ENCODE data around the gene TLX2.

The TLX2 gene

DNA sequence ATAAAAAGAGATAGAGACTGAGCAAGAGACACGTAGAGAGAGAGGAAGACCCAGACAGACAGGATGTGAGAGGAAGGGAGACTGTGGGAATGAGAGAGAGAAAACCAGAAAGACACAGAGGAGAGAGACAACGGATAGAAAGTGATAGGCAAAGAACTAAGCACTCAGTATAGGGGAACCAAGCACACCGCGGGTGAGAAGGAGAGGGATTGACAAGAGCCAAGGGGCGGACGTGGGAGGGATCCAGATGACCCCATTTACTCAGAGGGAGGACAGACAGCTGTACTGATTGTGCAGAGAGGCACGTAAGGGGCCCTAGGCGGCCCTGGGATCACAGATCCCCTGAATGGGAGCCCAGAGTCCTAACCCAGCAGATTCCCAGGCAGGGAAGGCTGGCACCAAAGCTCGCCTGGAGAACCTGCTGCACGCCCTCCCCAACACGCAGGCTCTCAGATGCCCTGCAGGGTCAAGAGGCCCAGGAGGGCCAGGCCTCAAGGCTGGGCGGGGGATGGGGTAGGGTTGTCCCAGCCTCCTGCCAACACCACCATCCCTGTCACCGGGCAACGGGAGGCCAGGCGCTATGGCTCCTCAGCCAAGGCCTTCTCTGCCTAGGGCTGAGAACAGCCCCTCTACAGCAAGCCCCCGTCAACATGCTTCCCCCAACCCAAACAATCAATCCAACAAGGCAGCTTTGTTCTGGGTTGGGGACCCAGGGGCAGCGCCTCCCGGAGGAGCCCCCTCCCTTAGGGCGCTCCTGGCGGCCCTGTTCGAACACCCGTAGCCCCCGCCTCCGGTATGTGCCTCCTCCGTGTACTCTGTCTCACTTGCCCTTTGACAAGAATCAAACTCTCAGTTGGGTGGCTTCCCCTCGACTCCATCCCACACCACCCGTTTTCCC, 38.9 kb downstream of the TLX2 start (continued):
- TF ChIP-seq, protein P1, sequence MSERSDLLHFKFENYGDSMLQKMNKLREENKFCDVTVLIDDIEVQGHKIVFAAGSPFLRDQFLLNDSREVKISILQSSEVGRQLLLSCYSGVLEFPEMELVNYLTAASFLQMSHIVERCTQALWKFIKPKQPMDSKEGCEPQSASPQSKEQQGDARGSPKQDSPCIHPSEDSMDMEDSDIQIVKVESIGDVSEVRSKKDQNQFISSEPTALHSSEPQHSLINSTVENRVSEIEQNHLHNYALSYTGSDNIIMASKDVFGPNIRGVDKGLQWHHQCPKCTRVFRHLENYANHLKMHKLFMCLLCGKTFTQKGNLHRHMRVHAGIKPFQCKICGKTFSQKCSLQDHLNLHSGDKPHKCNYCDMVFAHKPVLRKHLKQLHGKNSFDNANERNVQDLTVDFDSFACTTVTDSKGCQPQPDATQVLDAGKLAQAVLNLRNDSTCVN (tag by site-specific recombination; optimal IDR thresholded peaks at IDR 0.05) = no peak
- no peak for TF ChIP-seq ZNF391 (tag by site-specific recombination; IDR thresholded peaks at IDR 0.05; ENCODE audit: borderline replicate concordance, low read depth)
- no peak for TF ChIP-seq ZNF133 (tag by site-specific recombination; IDR thresholded peaks at IDR 0.05)
- no peak for TF ChIP-seq ZNF791 (tag by site-specific recombination; IDR thresholded peaks at IDR 0.05)
- no peak for TF ChIP-seq TCF7L2 (IDR thresholded peaks at IDR 0.05; ENCODE audit: borderline replicate concordance, low read depth, low read length)
- no peak for TF ChIP-seq ZNF423 (tag by site-specific recombination; IDR thresholded peaks at IDR 0.05)
- no peak for TF ChIP-seq ZNF571 (tag by site-specific recombination; IDR thresholded peaks at IDR 0.05)
- TF ChIP-seq ZBTB20 (tag by site-specific recombination; IDR thresholded peaks at IDR 0.05) = peak; percentile 35; the same call in 1 of the 2 replicates
- TF ChIP-seq ZXDB (tag by site-specific recombination; IDR thresholded peaks at IDR 0.05) = no peak
- peak; percentile 87 for TF ChIP-seq ZBTB17 (tag by site-specific recombination; IDR thresholded peaks at IDR 0.05)
- TF ChIP-seq OVOL3 (tag by site-specific recombination; IDR thresholded peaks at IDR 0.05) = no peak
- TF ChIP-seq ZNF600 (tag by site-specific recombination; IDR thresholded peaks at IDR 0.05) = no peak
- no peak for TF ChIP-seq ZNF169 (tag by site-specific recombination; IDR thresholded peaks at IDR 0.05)
- TF ChIP-seq ZNF785 (tag by site-specific recombination; IDR thresholded peaks at IDR 0.05) = no peak

DNA sequence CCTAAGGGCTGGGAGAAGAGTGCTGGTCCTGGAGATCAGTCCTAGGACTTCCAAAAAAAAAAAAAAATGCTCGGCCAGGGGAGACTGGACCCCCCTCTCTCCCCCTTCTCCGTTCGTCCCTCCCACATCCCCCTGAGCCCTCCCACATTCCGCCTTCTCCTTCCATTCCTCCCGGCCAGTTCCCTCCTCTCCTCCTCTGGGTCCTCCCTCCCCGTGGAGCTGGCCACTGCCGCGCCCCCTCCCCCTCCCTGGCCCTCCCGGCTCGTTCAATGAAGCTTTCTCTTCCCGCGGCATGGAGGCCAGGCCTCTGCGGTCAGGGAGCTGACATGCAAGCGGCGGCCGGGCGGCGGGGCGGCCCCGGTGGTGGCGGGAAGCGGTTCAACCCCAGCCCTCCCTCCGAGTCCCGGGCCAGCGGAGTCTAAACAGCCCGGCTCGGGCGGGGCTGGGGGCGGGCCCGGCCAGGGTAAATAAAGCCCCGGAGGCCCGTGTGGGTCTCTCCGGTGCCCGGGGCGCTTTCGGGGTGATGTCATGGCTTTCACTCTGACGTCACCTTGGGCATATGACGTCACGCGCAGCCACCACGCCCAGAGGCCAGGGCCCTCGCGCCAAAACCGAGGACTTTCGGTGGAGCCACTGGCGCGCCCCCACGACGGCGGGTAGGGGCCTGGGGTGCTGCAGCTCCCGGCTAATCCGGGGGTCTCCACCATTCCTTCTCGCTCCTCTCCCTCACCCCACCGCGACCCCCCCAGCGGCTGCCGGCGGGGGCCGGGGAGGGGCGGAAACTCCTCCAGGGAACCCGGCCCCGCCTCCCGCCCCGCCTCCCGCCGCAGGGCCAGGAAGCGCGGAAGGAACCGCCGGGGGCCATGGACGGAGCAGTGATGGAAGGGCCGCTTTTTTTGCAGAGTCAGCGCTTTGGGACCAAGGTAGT, 39.9 kb downstream of the TLX2 start, which contains the start of the genes DOK1 and LOXL3:
TSS of gene DOK1 (plus strand) at position 829 of the 928 bp plus-strand sequence. CDS start at position 864, 35 bp downstream.
TSS of gene LOXL3 (minus strand) at position 51 of the 928 bp plus-strand sequence. CDS start 1,308 bp downstream, outside the sequence.
- Histone ChIP-seq H3K4me1 (ENCODE audit: control insufficient read depth, insufficient read depth, low read length) (no peaks in the 10 kb centered on the region; the same call in 1 of the 2 replicates), H3K36me3 (ENCODE audit: control insufficient read depth in 2 of 2, insufficient read depth in 1 of 2, low read length in 2 of 2) (peaks cover 0 to 7% of the 10 kb centered on the region in 2 experiments; a peak in 1 of 3 replicates), H3K4me3 (ENCODE audit: low read depth, low read length) (peak within 1 kb of the TSS; percentile 56), H3K9me3 (ENCODE audit: control insufficient read depth, insufficient read depth, low read depth, low read length) (no peaks in the 10 kb centered on the region), H3K27ac (ENCODE audit: extremely low read depth, low read depth, low read length) (peak within 1 kb of the TSS; percentile 49; the same call in 1 of the 2 replicates)
- ChIA-PET POLR2A (interaction anchor here (0.6 to 1.0 kb wide), 9 partner anchors 20 to 95 kb away, joined by 3 to 11 read pairs (median 5); partner anchors contain the start of genes AUP1, HTRA2, PCGF1 and WBP1), CTCF (interaction anchor here (0.6 kb wide), 1 partner anchor 645 kb away, joined by 5 read pairs; the partner anchor contains the start of gene TACR1)
- TF ChIP-seq KLF16 (tag by site-specific recombination; IDR thresholded peaks at IDR 0.05) (no peak), ZBTB17 (tag by site-specific recombination; IDR thresholded peaks at IDR 0.05) (peak; percentile 13), ZBTB8A (tag by site-specific recombination; IDR thresholded peaks at IDR 0.05) (0 out of 2 replicates have a peak, but pooled peaks have one; percentile 23), ZNF23 (tag by site-specific recombination; IDR thresholded peaks at IDR 0.05; ENCODE audit: borderline replicate concordance) (no peak), ZNF549 (tag by site-specific recombination; IDR thresholded peaks at IDR 0.05) (no peak), ZNF341 (tag by site-specific recombination; IDR thresholded peaks at IDR 0.05; ENCODE audit: low read depth) (no peak), KLF10 (tag by site-specific recombination; IDR thresholded peaks at IDR 0.05) (peak; percentile 55; the same call in 1 of the 2 replicates), ZIC2 (tag by site-specific recombination; IDR thresholded peaks at IDR 0.05) (peak; percentile 48), HOXC10 (CRISPR knock-in tag; IDR thresholded peaks at IDR 0.05) (no peak), ZNF274 (IDR thresholded peaks at IDR 0.05; ENCODE audit: low read length) (no peak), ZNF274 (tag by site-specific recombination; IDR thresholded peaks at IDR 0.05; ENCODE audit: borderline replicate concordance) (no peak), ZNF354C (tag by site-specific recombination; IDR thresholded peaks at IDR 0.05; ENCODE audit: borderline replicate concordance, low read depth) (no peak), ZNF585B (tag by site-specific recombination; IDR thresholded peaks at IDR 0.05) (no peak), ZNF610 (tag by site-specific recombination; IDR thresholded peaks at IDR 0.05; ENCODE audit: borderline replicate concordance) (no peak)
- TF ChIP-seq, protein P2, sequence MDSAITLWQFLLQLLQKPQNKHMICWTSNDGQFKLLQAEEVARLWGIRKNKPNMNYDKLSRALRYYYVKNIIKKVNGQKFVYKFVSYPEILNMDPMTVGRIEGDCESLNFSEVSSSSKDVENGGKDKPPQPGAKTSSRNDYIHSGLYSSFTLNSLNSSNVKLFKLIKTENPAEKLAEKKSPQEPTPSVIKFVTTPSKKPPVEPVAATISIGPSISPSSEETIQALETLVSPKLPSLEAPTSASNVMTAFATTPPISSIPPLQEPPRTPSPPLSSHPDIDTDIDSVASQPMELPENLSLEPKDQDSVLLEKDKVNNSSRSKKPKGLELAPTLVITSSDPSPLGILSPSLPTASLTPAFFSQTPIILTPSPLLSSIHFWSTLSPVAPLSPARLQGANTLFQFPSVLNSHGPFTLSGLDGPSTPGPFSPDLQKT (IDR thresholded peaks at IDR 0.05; ENCODE audit: borderline replicate concordance, low read depth, low read length) = no peak
- TF ChIP-seq, protein P3, sequence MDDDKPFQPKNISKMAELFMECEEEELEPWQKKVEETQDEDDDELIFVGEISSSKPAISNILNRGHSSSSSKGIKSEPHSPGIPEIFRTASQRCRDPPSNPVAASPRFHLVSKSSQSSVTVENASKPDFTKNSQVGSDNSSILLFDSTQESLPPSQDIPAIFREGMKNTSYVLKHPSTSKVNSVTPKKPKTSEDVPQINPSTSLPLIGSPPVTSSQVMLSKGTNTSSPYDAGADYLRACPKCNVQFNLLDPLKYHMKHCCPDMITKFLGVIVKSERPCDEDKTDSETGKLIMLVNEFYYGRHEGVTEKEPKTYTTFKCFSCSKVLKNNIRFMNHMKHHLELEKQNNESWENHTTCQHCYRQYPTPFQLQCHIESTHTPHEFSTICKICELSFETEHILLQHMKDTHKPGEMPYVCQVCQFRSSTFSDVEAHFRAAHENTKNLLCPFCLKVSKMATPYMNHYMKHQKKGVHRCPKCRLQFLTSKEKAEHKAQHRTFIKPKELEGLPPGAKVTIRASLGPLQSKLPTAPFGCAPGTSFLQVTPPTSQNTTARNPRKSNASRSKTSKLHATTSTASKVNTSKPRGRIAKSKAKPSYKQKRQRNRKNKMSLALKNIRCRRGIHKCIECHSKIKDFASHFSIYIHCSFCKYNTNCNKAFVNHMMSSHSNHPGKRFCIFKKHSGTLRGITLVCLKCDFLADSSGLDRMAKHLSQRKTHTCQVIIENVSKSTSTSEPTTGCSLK (tag by site-specific recombination; IDR thresholded peaks at IDR 0.05) = no peak

Data from HEK293 (cell line).